Activated naive CD4-positive, alpha-beta T cell treated with anti-CD3 and anti-CD28 coated beads, Interleukin-2, amount 10 ng/mL, durations not matched to agents 7 days and 5 days (primary cell): ENCODE results near the gene GTPBP8.

Source experiments
- CTCF ChIA-PET: fragments of 350-600 bp; sonication (Branson Sonifier 250); formaldehyde crosslinking; loops from one replicate; lab custom pipeline; 2021; ENCODE audit warnings: antibody characterized with exemption; lab: Charles Lee
- DNase-seq: peaks from one replicate; pipeline ENCODE4 v3.0.0-alpha.2; 2020
- H3K27ac Mint-ChIP-seq: one replicate; pipeline ENCODE4 v1.8.0; 2021; ENCODE audit warnings: mild to moderate bottlenecking, moderate library complexity, mixed read lengths
- H3K27me3 Mint-ChIP-seq: one replicate; pipeline ENCODE4 v1.8.0; 2021; ENCODE audit warnings: mild to moderate bottlenecking, mixed read lengths
- H3K36me3 Mint-ChIP-seq: one replicate; pipeline ENCODE4 v1.8.0; 2021; ENCODE audit warnings: mixed read lengths
- H3K4me1 Mint-ChIP-seq: one replicate; pipeline ENCODE4 v1.8.0; 2021; ENCODE audit warnings: mixed read lengths
- H3K4me3 Mint-ChIP-seq: one replicate; pipeline ENCODE4 v1.8.0; 2021; ENCODE audit warnings: mild to moderate bottlenecking, moderate library complexity, mixed read lengths
- H3K9me3 Mint-ChIP-seq: one replicate; pipeline ENCODE4 v1.8.0; 2021; ENCODE audit warnings: mixed read lengths

GTPBP8 gene

DNA sequence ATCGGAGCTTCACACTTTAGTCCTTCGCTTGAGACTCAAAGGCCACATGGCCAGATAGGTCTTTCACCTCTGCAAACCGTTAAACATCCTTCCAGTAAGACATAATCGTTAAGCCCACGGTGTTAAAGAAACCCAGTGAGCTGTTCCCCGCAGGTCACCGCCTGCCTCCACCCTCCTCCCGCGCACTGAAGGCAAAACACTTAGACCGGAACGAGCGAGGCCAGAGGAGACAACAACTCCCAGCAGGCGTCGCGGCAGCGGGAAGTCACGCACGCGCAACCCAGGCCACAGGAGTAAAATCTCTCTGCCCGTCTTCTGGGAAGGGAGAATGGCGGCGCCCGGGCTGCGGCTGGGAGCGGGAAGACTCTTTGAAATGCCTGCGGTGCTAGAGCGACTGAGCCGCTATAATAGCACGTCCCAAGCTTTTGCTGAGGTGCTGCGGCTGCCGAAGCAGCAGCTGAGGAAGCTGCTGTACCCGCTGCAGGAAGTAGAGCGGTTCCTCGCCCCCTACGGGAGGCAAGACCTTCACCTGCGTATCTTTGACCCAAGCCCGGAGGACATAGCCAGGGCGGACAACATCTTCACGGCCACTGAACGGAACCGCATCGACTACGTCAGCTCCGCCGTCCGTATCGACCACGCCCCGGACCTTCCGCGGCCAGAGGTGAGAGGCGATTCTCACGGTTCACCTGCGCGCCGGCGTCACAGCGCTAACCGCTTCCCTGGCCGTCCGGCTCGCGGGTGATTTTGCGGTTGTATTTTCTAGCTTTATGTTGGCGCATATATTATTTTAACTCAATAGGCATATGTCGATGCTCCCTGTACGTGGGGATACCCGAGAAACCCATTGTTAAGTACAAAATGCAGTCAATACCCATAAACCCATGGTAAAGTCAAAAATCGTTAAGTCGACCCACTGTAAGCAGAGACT lies at the start of gene GTPBP8:
GTPBP8 (plus strand) TSS at position 313 of the 931 bp plus-strand sequence; CDS start at position 329, 16 bp downstream.
- Mint-ChIP-seq H3K4me3 (peak within 1 kb of the TSS; percentile 91), H3K27ac (peak within 1 kb of the TSS; percentile 98), H3K9me3 (no peaks in the 10 kb centered on the region), H3K36me3 (peaks cover 20% of the 10 kb centered on the region), H3K4me1 (peaks cover 66% of the 10 kb centered on the region), H3K27me3 (peaks cover 3% of the 10 kb centered on the region)
- CTCF ChIA-PET = interaction anchor here (0.9 to 3.3 kb wide), 4 partner anchors 11 to 256 kb away, joined by 3 to 13 read pairs (median 8); no protein-coding TSS in a partner anchor
- peak; percentile 89 for DNase-seq

DNA sequence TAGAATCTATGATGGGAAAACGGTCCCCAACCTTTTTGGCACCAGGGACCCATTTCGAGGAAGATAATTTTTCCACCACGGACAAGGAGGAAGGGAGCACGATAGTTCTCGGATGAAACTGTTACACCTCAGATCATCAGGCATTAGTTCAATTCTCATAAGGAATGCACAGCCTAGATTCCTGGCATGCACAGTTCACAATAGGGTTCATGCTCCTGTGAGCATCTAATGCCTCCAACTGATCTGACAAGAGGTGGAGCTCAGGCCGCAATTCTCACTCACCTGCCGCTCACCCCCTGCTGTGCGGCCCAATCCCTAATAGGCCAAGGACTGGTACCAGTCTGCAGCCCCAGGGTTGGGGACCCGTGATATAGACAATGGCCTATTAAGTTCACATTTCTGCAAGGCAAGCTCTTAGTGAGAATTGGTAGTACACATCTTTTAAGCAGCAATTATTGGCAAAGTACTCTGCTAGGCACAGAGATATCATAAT lies 42.4 kb upstream of the GTPBP8 start:
- Mint-ChIP-seq H3K9me3 (peaks cover 13% of the 10 kb centered on the region), H3K4me1 (no peaks in the 10 kb centered on the region), H3K27me3 (no peaks in the 10 kb centered on the region), H3K4me3 (no peak overlapping the region), H3K27ac (no peak overlapping the region), H3K36me3 (peaks cover 12% of the 10 kb centered on the region)
- CTCF ChIA-PET = no interaction called here
- DNase-seq = no peak

DNA sequence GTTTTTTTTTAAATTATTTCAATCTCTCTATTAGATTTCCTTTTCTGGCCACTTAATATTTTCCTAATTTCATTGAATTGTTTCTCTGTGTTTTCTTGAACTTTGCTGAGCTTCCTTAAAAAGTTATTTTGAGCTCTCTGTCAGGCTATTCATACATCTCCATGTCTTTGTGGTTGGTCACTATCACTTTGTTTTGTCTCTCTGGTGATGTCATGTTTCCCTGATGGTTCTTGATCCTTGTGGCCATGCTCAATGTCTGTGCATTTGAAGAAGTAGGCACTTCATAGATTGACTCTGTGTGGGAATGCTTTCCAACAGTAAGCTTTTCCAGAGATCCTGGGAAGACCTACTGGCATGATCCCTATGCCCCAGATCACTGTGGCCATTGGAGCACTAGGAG lies 34.4 kb upstream of the GTPBP8 start:
- DNase-seq = no peak
- H3K9me3 Mint-ChIP-seq = peaks cover 17% of the 10 kb centered on the region
- CTCF ChIA-PET = no interaction called here
- no peaks in the 10 kb centered on the region for H3K27me3 Mint-ChIP-seq
- H3K4me3 Mint-ChIP-seq = no peak overlapping the region
- no peak overlapping the region for H3K27ac Mint-ChIP-seq
- peaks cover 21% of the 10 kb centered on the region for H3K4me1 Mint-ChIP-seq
- peaks cover 17% of the 10 kb centered on the region for H3K36me3 Mint-ChIP-seq

DNA sequence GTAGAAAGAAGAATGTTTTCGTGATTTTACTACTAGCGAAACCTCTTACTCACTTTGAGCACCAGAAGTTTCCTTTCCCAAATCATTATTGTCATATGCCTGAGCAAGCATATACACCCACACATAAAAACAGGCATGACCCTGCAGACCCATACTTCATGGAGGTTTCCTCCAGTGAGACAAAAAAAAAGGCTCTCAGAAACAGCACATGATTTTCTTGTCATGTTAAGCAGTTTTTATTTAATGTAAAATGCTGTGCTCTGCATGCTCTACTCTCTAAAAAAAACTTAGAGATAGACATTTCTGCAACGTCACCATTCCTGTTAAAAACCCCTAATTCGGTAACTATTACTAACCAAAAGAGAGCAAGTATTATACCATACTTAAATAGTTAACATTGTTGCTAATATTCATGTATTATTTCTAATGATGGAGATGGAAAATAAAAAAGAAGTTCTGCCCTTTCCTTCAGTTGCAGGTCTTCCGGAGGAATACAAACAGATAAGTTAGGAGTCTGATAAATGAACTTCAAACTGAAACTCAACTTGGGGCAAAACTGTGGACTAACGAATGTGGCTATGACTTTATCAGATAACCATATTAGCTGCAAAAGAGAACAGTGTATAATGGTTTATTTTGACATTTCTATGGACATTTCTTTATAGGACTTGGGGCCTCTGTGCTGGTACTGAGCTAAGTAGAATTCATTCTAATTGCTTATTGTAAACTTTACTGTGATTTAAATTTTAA lies 31.8 kb upstream of the GTPBP8 start:
- Mint-ChIP-seq H3K27ac (no peak overlapping the region), H3K9me3 (peaks cover 28% of the 10 kb centered on the region), H3K36me3 (peaks cover 35% of the 10 kb centered on the region), H3K4me1 (peaks cover 21% of the 10 kb centered on the region), H3K4me3 (no peak overlapping the region), H3K27me3 (no peaks in the 10 kb centered on the region)
- no peak for DNase-seq
- CTCF ChIA-PET = no interaction called here

GRCh38 chr3:112963683-112964082 lies 27.1 kb upstream of the GTPBP8 start:
- Mint-ChIP-seq H3K9me3 (peaks cover 28% of the 10 kb centered on the region), H3K4me1 (peaks cover 21% of the 10 kb centered on the region), H3K36me3 (peaks cover 39% of the 10 kb centered on the region), H3K27me3 (no peaks in the 10 kb centered on the region), H3K27ac (no peak overlapping the region), H3K4me3 (no peak overlapping the region)
- CTCF ChIA-PET = no interaction called here
- no peak for DNase-seq

- Mint-ChIP-seq H3K4me3 (no peak overlapping the region), H3K9me3 (peaks cover 28% of the 10 kb centered on the region), H3K27me3 (no peaks in the 10 kb centered on the region), H3K27ac (no peak overlapping the region), H3K36me3 (peaks cover 41% of the 10 kb centered on the region), H3K4me1 (peaks cover 9% of the 10 kb centered on the region)
- CTCF ChIA-PET = no interaction called here
- no peak for DNase-seq
Measured at GRCh38 chr3:112965656-112966055, 25.1 kb upstream of the GTPBP8 start.

GRCh38 chr3:112966633-112967032 lies 24.2 kb upstream of the GTPBP8 start:
- H3K27ac Mint-ChIP-seq = no peak overlapping the region
- CTCF ChIA-PET = no interaction called here
- DNase-seq = no peak
- peaks cover 28% of the 10 kb centered on the region for H3K9me3 Mint-ChIP-seq
- no peak overlapping the region for H3K4me3 Mint-ChIP-seq
- H3K4me1 Mint-ChIP-seq = peaks cover 16% of the 10 kb centered on the region
- H3K27me3 Mint-ChIP-seq = no peaks in the 10 kb centered on the region
- H3K36me3 Mint-ChIP-seq = peaks cover 39% of the 10 kb centered on the region

DNA sequence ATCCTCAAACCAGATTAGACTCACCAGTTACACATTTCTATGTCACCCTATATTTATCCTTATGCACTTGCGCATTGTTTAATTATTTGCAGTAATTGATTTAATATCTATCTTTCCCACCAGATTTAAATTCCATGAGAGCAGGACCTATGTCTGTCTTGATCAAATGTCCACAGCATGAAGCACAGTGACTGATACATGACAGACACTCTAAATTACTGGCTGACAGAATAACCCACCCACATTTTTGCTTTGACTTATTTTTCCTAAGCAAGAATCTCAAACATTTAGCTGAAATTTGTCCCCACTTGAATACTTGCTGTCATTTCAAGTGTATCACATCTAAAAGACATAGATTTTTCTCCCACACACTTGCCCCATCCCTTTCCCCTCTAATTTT lies 23.4 kb upstream of the GTPBP8 start:
- H3K36me3 Mint-ChIP-seq = peaks cover 37% of the 10 kb centered on the region
- no peak for DNase-seq
- H3K4me3 Mint-ChIP-seq = no peak overlapping the region
- peaks cover 23% of the 10 kb centered on the region for H3K4me1 Mint-ChIP-seq
- H3K27ac Mint-ChIP-seq = no peak overlapping the region
- H3K27me3 Mint-ChIP-seq = no peaks in the 10 kb centered on the region
- H3K9me3 Mint-ChIP-seq = peaks cover 28% of the 10 kb centered on the region
- CTCF ChIA-PET = no interaction called here

DNA sequence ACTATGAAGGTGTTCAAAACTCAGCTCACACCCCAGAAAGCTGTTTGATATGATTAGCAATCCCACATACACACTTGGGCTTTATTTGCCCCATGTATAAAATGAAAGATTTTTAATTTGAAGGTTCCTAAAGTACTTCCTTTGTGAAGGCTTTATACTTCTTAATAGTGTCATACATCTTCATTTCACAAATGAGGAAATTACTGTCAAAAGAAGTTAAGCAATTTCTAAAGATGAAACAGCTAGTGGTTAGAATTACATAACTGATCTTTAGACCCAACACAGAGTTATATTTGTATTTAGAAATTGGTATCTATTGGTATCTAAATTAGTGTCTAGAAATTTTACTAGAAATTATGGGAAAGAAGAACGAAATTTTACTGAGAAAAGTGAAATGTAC lies 23.0 kb upstream of the GTPBP8 start:
- H3K4me1 Mint-ChIP-seq = peaks cover 26% of the 10 kb centered on the region
- H3K4me3 Mint-ChIP-seq = no peak overlapping the region
- no peak overlapping the region for H3K27ac Mint-ChIP-seq
- H3K36me3 Mint-ChIP-seq = peaks cover 34% of the 10 kb centered on the region
- DNase-seq = no peak
- H3K27me3 Mint-ChIP-seq = no peaks in the 10 kb centered on the region
- peaks cover 25% of the 10 kb centered on the region for H3K9me3 Mint-ChIP-seq
- CTCF ChIA-PET = no interaction called here

- H3K27ac Mint-ChIP-seq = peak overlapping the region; percentile 71
- H3K4me3 Mint-ChIP-seq = peak overlapping the region; percentile 57
- peaks cover 61% of the 10 kb centered on the region for H3K4me1 Mint-ChIP-seq
- H3K36me3 Mint-ChIP-seq = peaks cover 7% of the 10 kb centered on the region
- no peaks in the 10 kb centered on the region for H3K9me3 Mint-ChIP-seq
- no peak for DNase-seq
- no peaks in the 10 kb centered on the region for H3K27me3 Mint-ChIP-seq
- CTCF ChIA-PET = interaction anchor here (1.1 to 6.4 kb wide), 6 partner anchors 13 to 329 kb away, joined by 3 to 51 read pairs (median 4); no protein-coding TSS in a partner anchor
Measured at GRCh38 chr3:112972158-112972557, 18.6 kb upstream of the GTPBP8 start.

DNA sequence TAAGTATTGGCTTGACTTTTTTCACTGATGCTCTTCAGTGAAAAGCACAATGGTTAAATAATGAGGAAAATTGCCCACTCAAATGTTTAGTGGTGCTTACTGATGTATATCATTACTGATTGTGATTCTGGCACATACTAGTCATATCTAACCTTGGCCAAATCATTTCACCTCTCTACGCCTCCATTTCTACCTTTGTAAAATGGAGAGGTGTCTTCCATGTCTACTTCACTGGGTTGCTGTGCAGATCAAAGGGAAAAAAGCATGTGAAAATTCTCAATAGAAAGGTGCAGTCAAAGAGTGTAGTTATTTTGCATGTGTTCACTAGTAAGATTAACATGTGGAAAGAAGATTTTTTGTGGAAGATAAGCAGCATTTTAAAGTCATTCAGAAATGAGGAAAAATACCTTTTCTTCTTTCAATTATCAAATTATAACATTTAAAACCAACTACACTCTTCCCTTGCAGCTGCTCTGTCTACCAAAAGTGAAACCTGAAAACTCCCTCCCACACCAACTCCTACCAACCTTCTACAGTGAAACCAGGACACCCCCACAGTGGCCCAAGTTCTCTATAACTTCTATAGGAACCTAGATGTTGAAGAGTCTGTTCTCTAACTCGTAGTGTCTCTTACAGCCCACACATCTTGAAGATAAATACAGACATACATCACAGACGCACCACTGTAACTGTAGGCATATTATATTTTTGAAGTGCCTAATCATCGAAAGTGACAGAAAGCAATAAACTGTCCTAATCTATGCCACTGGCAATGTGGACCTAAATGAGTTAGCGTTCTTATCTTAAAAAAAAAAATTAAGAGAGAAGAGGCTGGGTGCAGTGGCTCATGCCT lies 17.2 kb upstream of the GTPBP8 start:
- CTCF ChIA-PET = interaction anchor here (0.6 to 6.4 kb wide), 5 partner anchors 9 to 681 kb away, joined by 3 to 51 read pairs (median 4); no protein-coding TSS in a partner anchor
- peaks cover 4% of the 10 kb centered on the region for H3K36me3 Mint-ChIP-seq
- peak; percentile 62 for DNase-seq
- H3K4me3 Mint-ChIP-seq = peak overlapping the region; percentile 88
- H3K4me1 Mint-ChIP-seq = peaks cover 67% of the 10 kb centered on the region
- no peaks in the 10 kb centered on the region for H3K27me3 Mint-ChIP-seq
- no peaks in the 10 kb centered on the region for H3K9me3 Mint-ChIP-seq
- peak overlapping the region; percentile 88 for H3K27ac Mint-ChIP-seq

DNA sequence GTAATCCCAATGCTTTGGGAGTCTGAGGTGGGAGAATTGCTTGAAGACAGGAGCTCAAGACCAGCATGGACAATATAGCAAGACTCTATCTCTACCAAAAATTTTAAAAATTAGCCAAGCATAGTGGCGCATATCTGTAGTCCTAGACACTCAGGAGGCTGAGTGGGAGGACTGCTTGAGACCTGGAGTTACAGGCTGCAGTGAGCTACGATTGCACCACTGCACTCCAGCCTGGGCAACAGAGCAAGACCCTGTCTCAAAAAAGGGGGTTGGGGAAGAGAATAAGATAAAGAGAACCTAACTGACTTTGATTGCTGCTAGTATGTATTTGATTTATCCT lies 16.6 kb upstream of the GTPBP8 start:
- CTCF ChIA-PET = interaction anchor here (0.6 to 6.4 kb wide), 6 partner anchors 10 to 681 kb away, joined by 3 to 51 read pairs (median 4); no protein-coding TSS in a partner anchor
- peak overlapping the region; percentile 88 for H3K27ac Mint-ChIP-seq
- H3K9me3 Mint-ChIP-seq = no peaks in the 10 kb centered on the region

DNA sequence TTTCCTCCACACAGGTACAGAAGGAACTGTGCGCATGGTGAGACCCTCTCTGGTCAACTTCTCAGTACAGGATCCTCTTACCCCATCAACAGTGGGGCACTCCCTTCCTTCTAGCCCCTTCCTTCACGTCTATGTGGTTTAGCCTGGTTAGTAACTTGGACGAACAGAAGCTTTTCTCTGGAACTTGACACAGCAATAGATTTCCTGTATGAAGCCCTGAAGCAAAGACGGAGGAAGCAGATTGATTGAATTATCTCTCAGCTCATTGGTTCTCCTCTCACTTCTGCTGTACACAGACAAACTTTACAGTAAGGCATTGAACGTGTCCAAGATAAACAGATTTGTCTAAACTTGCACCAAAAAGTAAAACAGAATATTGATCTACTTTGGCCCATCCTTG lies 15.9 kb upstream of the GTPBP8 start, which contains the start of gene CD200R1:
CD200R1 (minus strand) TSS at position 210 of the 400 bp plus-strand sequence. CDS start 246 bp downstream, outside the sequence.
- peak within 1 kb of the TSS; percentile 88 for H3K27ac Mint-ChIP-seq
- peaks cover 2% of the 10 kb centered on the region for H3K36me3 Mint-ChIP-seq
- no peaks in the 10 kb centered on the region for H3K9me3 Mint-ChIP-seq
- CTCF ChIA-PET = interaction anchor here (1.0 to 6.4 kb wide), 5 partner anchors 26 to 332 kb away, joined by 3 to 51 read pairs (median 5); no protein-coding TSS in a partner anchor
- DNase-seq = no peak
- H3K27me3 Mint-ChIP-seq = no peaks in the 10 kb centered on the region
- H3K4me1 Mint-ChIP-seq = peaks cover 70% of the 10 kb centered on the region
- peak within 1 kb of the TSS; percentile 88 for H3K4me3 Mint-ChIP-seq

More for the DNA sequence above, 16.6 kb upstream of the GTPBP8 start:
- peak overlapping the region; percentile 88 for H3K4me3 Mint-ChIP-seq
- peaks cover 2% of the 10 kb centered on the region for H3K36me3 Mint-ChIP-seq
- no peaks in the 10 kb centered on the region for H3K27me3 Mint-ChIP-seq
- DNase-seq = no peak
- peaks cover 68% of the 10 kb centered on the region for H3K4me1 Mint-ChIP-seq
